IMR-90 (cell line): Measurements from ENCODE around the gene SREBF2. TPM values are rescaled to one million over a fixed set of nuclear protein-coding genes. Genes with fewer than 3 reads are reported as not detected.

Experiments
- ELK1 ChIP-seq: fragments of 150-350 bp; IDR thresholded peaks from 2 replicates; pipeline ENCODE4 v1.6.1; 2016; ENCODE audit warnings: low read depth, mild to moderate bottlenecking, low read length, moderate library complexity, borderline replicate concordance
- polyA plus RNA-seq, 3 experiments: library from polyadenylated mRNA; depleted of rRNA; stranded (reverse); fragments of >200 nt; gene quantifications; 2 replicates each; pipeline ENCODE4 v1.2.3, GENCODE V29; 2012; ENCODE audit warnings: low replicate concordance in 1 of 3
- total RNA-seq: library from RNA; depleted of rRNA; stranded (reverse); fragments of >200 nt; gene quantifications from 2 replicates; pipeline ENCODE4 v1.2.3, GENCODE V29; 2012

Gene SREBF2
- total and polyA plus RNA-seq, 2 of the 4 experiments (the other 2 are of a cell fraction) = 8.1 to 47.4 TPM

GRCh38 chr22:41939981-41940831, 107.3 kb downstream of the SREBF2 start (continued):
- no peak for TF ChIP-seq ELK1
